H9 (cell line): ENCODE data around the gene MCAT. TPM values are rescaled to one million over a fixed set of nuclear protein-coding genes. Genes with fewer than 3 reads are reported as not detected.

Experiments used
- DNase-seq: peaks from one replicate; pipeline ENCODE4 v3.0.0-alpha.2; 2017
- H2AFZ ChIP-seq: one replicate; pipeline ENCODE4 v1.6.1; 2013; ENCODE audit warnings: mild to moderate bottlenecking, low read length, control low read depth, moderate library complexity
- H2AK5ac ChIP-seq: 2 replicates; pipeline ENCODE4 v1.6.1; 2013; ENCODE audit warnings: low read length, control low read depth, mixed read lengths; ENCODE audit not compliant: insufficient read length
- H2BK120ac ChIP-seq: one replicate; pipeline ENCODE4 v1.6.1; 2013; ENCODE audit warnings: low read depth, mild to moderate bottlenecking, low read length, control low read depth, inconsistent platforms; ENCODE audit not compliant: poor library complexity, severe bottlenecking
- H2BK12ac ChIP-seq: 2 replicates; pipeline ENCODE4 v1.6.1; 2013; ENCODE audit warnings: low read length, control low read depth, mixed read lengths, low read depth; ENCODE audit not compliant: insufficient read length
- H2BK15ac ChIP-seq: 2 replicates; pipeline ENCODE4 v1.6.1; 2013; ENCODE audit warnings: low read depth, low read length, control low read depth
- H2BK20ac ChIP-seq: one replicate; pipeline ENCODE4 v1.6.1; 2013; ENCODE audit warnings: low read depth, mild to moderate bottlenecking, low read length, control low read depth, inconsistent platforms; ENCODE audit not compliant: poor library complexity, severe bottlenecking
- H2BK5ac ChIP-seq: 2 replicates; pipeline ENCODE4 v1.6.1; 2013; ENCODE audit warnings: low read length, control low read depth, mixed read lengths; ENCODE audit not compliant: insufficient read length
- H3K14ac ChIP-seq: 2 replicates; pipeline ENCODE4 v1.6.1; 2013; ENCODE audit warnings: low read length, control low read depth; ENCODE audit not compliant: insufficient read depth
- H3K18ac ChIP-seq: 2 replicates; pipeline ENCODE4 v1.6.1; 2013; ENCODE audit warnings: low read depth, mild to moderate bottlenecking, mixed read lengths, low read length, control low read depth; ENCODE audit not compliant: insufficient read length
- H3K23ac ChIP-seq: 2 replicates; pipeline ENCODE4 v1.6.1; 2013; ENCODE audit warnings: low read length, control low read depth, mixed read lengths, low read depth; ENCODE audit not compliant: insufficient read length
- H3K23me2 ChIP-seq: 2 replicates; pipeline ENCODE4 v1.6.1; 2013; ENCODE audit warnings: low read depth, mild to moderate bottlenecking, mixed read lengths, low read length, control low read depth; ENCODE audit not compliant: insufficient read length, poor library complexity, severe bottlenecking
- H3K27ac ChIP-seq: 2 replicates; pipeline ENCODE4 v1.5.1; 2013; ENCODE audit warnings: low read length, control low read depth, mixed read lengths, low read depth; ENCODE audit not compliant: insufficient read length
- H3K27me3 ChIP-seq: 2 replicates; pipeline ENCODE4 v1.6.1; 2013; ENCODE audit warnings: low read length, control low read depth, inconsistent platforms; ENCODE audit not compliant: insufficient read depth
- H3K4ac ChIP-seq: 2 replicates; pipeline ENCODE4 v1.6.1; 2013; ENCODE audit warnings: low read depth, mild to moderate bottlenecking, control low read depth, inconsistent platforms, low read length, moderate library complexity
- H3K4me1 ChIP-seq: 2 replicates; pipeline ENCODE4 v1.6.1; 2013; ENCODE audit warnings: low read length, control low read depth, inconsistent platforms; ENCODE audit not compliant: insufficient read depth
- H3K4me2 ChIP-seq: 2 replicates; pipeline ENCODE4 v1.6.1; 2013; ENCODE audit warnings: low read length, control low read depth, mixed read lengths; ENCODE audit not compliant: insufficient read length, insufficient read depth
- H3K56ac ChIP-seq: 2 replicates; pipeline ENCODE4 v1.6.1; 2013; ENCODE audit warnings: low read depth, mild to moderate bottlenecking, mixed read lengths, low read length, control low read depth; ENCODE audit not compliant: insufficient read length
- H3K79me1 ChIP-seq: 2 replicates; pipeline ENCODE4 v1.6.1; 2013; ENCODE audit warnings: low read depth, mild to moderate bottlenecking, moderate library complexity, low read length, control low read depth, inconsistent platforms; ENCODE audit not compliant: insufficient read depth, poor library complexity, severe bottlenecking
- H3K79me2 ChIP-seq: 2 replicates; pipeline ENCODE4 v1.6.1; 2013; ENCODE audit warnings: low read length, control low read depth, inconsistent platforms; ENCODE audit not compliant: insufficient read depth
- H3K9ac ChIP-seq: 2 replicates; pipeline ENCODE4 v1.6.1; 2013; ENCODE audit warnings: low read length, control low read depth, mixed read lengths; ENCODE audit not compliant: insufficient read length; ENCODE audit errors: extremely low read depth
- H3K9me3 ChIP-seq: one replicate; pipeline ENCODE4 v1.6.1; 2013; ENCODE audit warnings: low read depth, low read length, inconsistent platforms; ENCODE audit not compliant: control insufficient read depth
- H3T11ph ChIP-seq: one replicate; pipeline ENCODE4 v1.6.1; 2013; ENCODE audit warnings: mild to moderate bottlenecking, low read length, control low read depth, inconsistent platforms
- H4K20me1 ChIP-seq: one replicate; pipeline ENCODE4 v1.6.1; 2013; ENCODE audit not compliant: control insufficient read depth, insufficient read length, insufficient read depth
- H4K5ac ChIP-seq: 2 replicates; pipeline ENCODE4 v1.6.1; 2013; ENCODE audit warnings: low read depth, mild to moderate bottlenecking, mixed read lengths, low read length, control low read depth; ENCODE audit not compliant: insufficient read length
- H4K8ac ChIP-seq: replicated peaks from 2 replicates; pipeline ENCODE4 v1.6.1; 2013; ENCODE audit warnings: low read length, control low read depth, mixed read lengths, low read depth; ENCODE audit not compliant: insufficient read length
- H4K91ac ChIP-seq: 2 replicates; pipeline ENCODE4 v1.6.1; 2013; ENCODE audit warnings: low read depth, mild to moderate bottlenecking, moderate library complexity, mixed read lengths, low read length, control low read depth; ENCODE audit not compliant: insufficient read length
- H3K27ac Mint-ChIP-seq, 3 experiments: 2 replicates in 2 of 3; 3 replicates in 1 of 3; pipeline ENCODE4 v1.8.0; 2020 to 2021; ENCODE audit warnings: mixed read lengths in 3 of 3, mild to moderate bottlenecking in 1 of 3, moderate library complexity in 1 of 3
- H3K27me3 Mint-ChIP-seq: 2 replicates; pipeline ENCODE4 v1.8.0; 2021; ENCODE audit warnings: low read depth, mild to moderate bottlenecking, moderate library complexity, mixed read lengths
- H3K36me3 Mint-ChIP-seq, 3 experiments: 2 replicates in 2 of 3; 3 replicates in 1 of 3; pipeline ENCODE4 v1.8.0; 2020 to 2021; ENCODE audit warnings: low read depth in 3 of 3, mixed read lengths in 3 of 3; ENCODE audit not compliant: insufficient read depth in 1 of 3
- H3K4me1 Mint-ChIP-seq, 2 experiments: 2 replicates each; pipeline ENCODE4 v1.8.0; 2020; ENCODE audit warnings: mixed read lengths in 2 of 2
- H3K4me3 Mint-ChIP-seq, 2 experiments: 2 replicates in 1 of 2; 3 replicates in 1 of 2; pipeline ENCODE4 v1.8.0; 2020 to 2021; ENCODE audit warnings: mild to moderate bottlenecking in 2 of 2, mixed read lengths in 2 of 2, moderate library complexity in 1 of 2
- H3K9me3 Mint-ChIP-seq, 2 experiments: 2 replicates in 1 of 2; 3 replicates in 1 of 2; pipeline ENCODE4 v1.8.0; 2020; ENCODE audit warnings: mild to moderate bottlenecking in 2 of 2, mixed read lengths in 2 of 2, moderate library complexity in 1 of 2
- WGBS: extraction: QIAGEN DNeasy Blood & Tissue Kit; methylation state at CpG from one replicate; pipeline ENCODE4 v1.1.7; 2013; ENCODE audit warnings: missing lambda C conversion rate, low lambda C conversion rate, mixed read lengths; ENCODE audit not compliant: insufficient read length; ENCODE audit errors: extremely low coverage; 5-methylcytosine and 5-hydroxymethylcytosine counted together
- total RNA-seq: library from RNA; stranded (reverse); gene quantifications from 2 replicates; pipeline ENCODE4 v1.2.1, GENCODE V29; 2021
- TF ChIP-seq, protein P1 (sequence below): fragments of 200-600 bp; sonication (generic); conservative IDR thresholded peaks from 3 replicates; pipeline ENCODE4 v1.8.0; 2021; ENCODE audit warnings: antibody characterized with exemption, mild to moderate bottlenecking

The MCAT gene
- total RNA-seq, 1 experiment from 2014 or later = 20.3 TPM

DNA sequence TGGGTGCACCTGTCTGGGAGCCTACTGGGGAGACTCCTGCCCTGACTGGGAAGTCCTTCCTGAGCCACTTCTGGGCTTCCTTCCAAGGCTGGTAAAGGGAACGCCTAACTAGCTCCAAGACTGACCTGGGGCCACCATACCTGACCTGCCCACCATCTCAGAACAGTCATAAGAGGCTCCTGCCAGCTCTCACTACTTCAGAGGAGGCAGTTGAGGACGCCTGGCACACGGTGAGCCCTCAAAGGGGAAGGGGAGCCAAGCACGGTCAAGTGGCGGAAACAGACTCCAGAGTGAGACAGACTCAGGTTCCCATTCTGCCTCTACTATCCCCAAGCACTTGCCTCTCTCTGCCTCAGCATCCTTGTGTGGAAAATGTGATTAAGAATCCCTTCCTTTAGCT is 7.6 kb downstream of the MCAT start:
- Histone ChIP-seq H2BK12ac (no peak overlapping the region), H3K18ac (no peak overlapping the region), H3K27ac (no peak overlapping the region), H3K4me2 (no peak overlapping the region), H3K27me3 (no peaks in the 10 kb centered on the region), H3K14ac (no peak overlapping the region), H4K91ac (no peak overlapping the region), H3K4ac (no peak overlapping the region), H4K5ac (no peak overlapping the region), H3K4me1 (no peaks in the 10 kb centered on the region), H3K9ac (no peak overlapping the region), H2BK120ac (no peak overlapping the region), H4K8ac (no peak overlapping the region), H2BK5ac (no peak overlapping the region), H2AK5ac (no peak overlapping the region), H2AFZ (no peak overlapping the region), H3K79me2 (no peaks in the 10 kb centered on the region), H3K23ac (no peak overlapping the region), H3K9me3 (no peaks in the 10 kb centered on the region), H3T11ph (no peak overlapping the region), H3K23me2 (no peaks in the 10 kb centered on the region), H2BK15ac (no peak overlapping the region), H3K79me1 (no peaks in the 10 kb centered on the region), H4K20me1 (no peaks in the 10 kb centered on the region), H3K56ac (no peak overlapping the region), H2BK20ac (no peak overlapping the region)
- Mint-ChIP-seq H3K4me1 (no peaks in the 10 kb centered on the region), H3K27ac (no peak overlapping the region), H3K27me3 (no peaks in the 10 kb centered on the region), H3K4me3 (no peak overlapping the region), H3K36me3 (peaks cover 21 to 79% (median 72%) of the 10 kb centered on the region in 3 experiments; a peak in 6 of 7 replicates), H3K9me3 (no peaks in the 10 kb centered on the region)
- no CpG with 5 or more reads among the region's 5 CpGs for WGBS
- DNase-seq = no peak
- TF ChIP-seq, protein P1, sequence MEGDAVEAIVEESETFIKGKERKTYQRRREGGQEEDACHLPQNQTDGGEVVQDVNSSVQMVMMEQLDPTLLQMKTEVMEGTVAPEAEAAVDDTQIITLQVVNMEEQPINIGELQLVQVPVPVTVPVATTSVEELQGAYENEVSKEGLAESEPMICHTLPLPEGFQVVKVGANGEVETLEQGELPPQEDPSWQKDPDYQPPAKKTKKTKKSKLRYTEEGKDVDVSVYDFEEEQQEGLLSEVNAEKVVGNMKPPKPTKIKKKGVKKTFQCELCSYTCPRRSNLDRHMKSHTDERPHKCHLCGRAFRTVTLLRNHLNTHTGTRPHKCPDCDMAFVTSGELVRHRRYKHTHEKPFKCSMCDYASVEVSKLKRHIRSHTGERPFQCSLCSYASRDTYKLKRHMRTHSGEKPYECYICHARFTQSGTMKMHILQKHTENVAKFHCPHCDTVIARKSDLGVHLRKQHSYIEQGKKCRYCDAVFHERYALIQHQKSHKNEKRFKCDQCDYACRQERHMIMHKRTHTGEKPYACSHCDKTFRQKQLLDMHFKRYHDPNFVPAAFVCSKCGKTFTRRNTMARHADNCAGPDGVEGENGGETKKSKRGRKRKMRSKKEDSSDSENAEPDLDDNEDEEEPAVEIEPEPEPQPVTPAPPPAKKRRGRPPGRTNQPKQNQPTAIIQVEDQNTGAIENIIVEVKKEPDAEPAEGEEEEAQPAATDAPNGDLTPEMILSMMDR = no peak
